Hepatocyte (in vitro differentiated cells): Measurements from ENCODE around the gene TFR2. TPM values are rescaled to one million over a fixed set of nuclear protein-coding genes. Genes with fewer than 3 reads are reported as not detected.

Source experiments
- DNase-seq: peaks from one replicate; pipeline ENCODE4 v3.0.0-alpha.2; 2016; ENCODE audit warnings: low spot score
- H2AFZ ChIP-seq: fragments of 200-600 bp; sonication (generic); 2 replicates; pipeline ENCODE4 v1.6.0; 2016; ENCODE audit warnings: antibody characterized with exemption, mild to moderate bottlenecking
- H3K27ac ChIP-seq: fragments of 200-600 bp; sonication (generic); 2 replicates; pipeline ENCODE4 v1.5.1; 2016; ENCODE audit warnings: mild to moderate bottlenecking
- H3K27me3 ChIP-seq: fragments of 200-600 bp; sonication (generic); 2 replicates; pipeline ENCODE4 v1.6.1; 2016
- H3K36me3 ChIP-seq: fragments of 200-600 bp; sonication (generic); replicated peaks from 2 replicates; pipeline ENCODE4 v1.5.1; 2016; ENCODE audit warnings: low read depth; ENCODE audit not compliant: insufficient read depth
- H3K4me1 ChIP-seq: fragments of 200-600 bp; sonication (generic); 2 replicates; pipeline ENCODE4 v1.5.1; 2016; ENCODE audit warnings: mild to moderate bottlenecking, moderate library complexity; ENCODE audit not compliant: insufficient read depth
- H3K4me2 ChIP-seq: fragments of 200-600 bp; sonication (generic); 2 replicates; pipeline ENCODE4 v1.6.0; 2016
- H3K4me3 ChIP-seq: fragments of 200-600 bp; sonication (generic); 2 replicates; pipeline ENCODE4 v1.5.1; 2016; ENCODE audit warnings: mild to moderate bottlenecking
- H3K79me2 ChIP-seq: fragments of 200-600 bp; sonication (generic); 2 replicates; pipeline ENCODE4 v1.6.0; 2017; ENCODE audit warnings: mild to moderate bottlenecking
- H3K9me2 ChIP-seq: fragments of 200-600 bp; sonication (generic); replicated peaks from 2 replicates; pipeline ENCODE4 v1.6.0; 2017; ENCODE audit warnings: mild to moderate bottlenecking; ENCODE audit not compliant: insufficient read depth
- H3K9me3 ChIP-seq: fragments of 200-600 bp; sonication (generic); 2 replicates; pipeline ENCODE4 v1.5.1; 2016; ENCODE audit warnings: low read depth, mild to moderate bottlenecking
- H4K20me1 ChIP-seq: fragments of 200-600 bp; sonication (generic); 2 replicates; pipeline ENCODE4 v1.6.0; 2016; ENCODE audit warnings: mild to moderate bottlenecking; ENCODE audit not compliant: insufficient read depth, poor library complexity, severe bottlenecking
- CTCF ChIP-seq: fragments of 200-600 bp; sonication (generic); IDR thresholded peaks from 2 replicates; pipeline ENCODE4 v1.5.1; 2016; ENCODE audit warnings: antibody characterized with exemption, mild to moderate bottlenecking; ENCODE audit not compliant: poor library complexity
- EZH2 ChIP-seq: fragments of 200-600 bp; sonication (generic); IDR thresholded peaks from 2 replicates; pipeline ENCODE4 v1.6.1; 2016; ENCODE audit warnings: antibody characterized with exemption, mild to moderate bottlenecking, borderline replicate concordance
- EZH2phosphoT487 ChIP-seq: fragments of 200-600 bp; sonication (generic); IDR thresholded peaks from one replicate; pipeline ENCODE4 v1.6.1; 2018; ENCODE audit warnings: antibody characterized with exemption, mild to moderate bottlenecking, low read depth, moderate library complexity; ENCODE audit not compliant: unreplicated experiment, severe bottlenecking
- WGBS: methylation state at CpG from one replicate; pipeline ENCODE4 v1.1.6; 2016; ENCODE audit warnings: low lambda C conversion rate; ENCODE audit errors: missing lambda C conversion rate; 5-methylcytosine and 5-hydroxymethylcytosine counted together
- polyA plus RNA-seq: library from polyadenylated mRNA; unstranded; fragments of >200 nt; fragmentation: Nextera tagmentation; extraction: Ambion mirVana; gene quantifications from 2 replicates; pipeline ENCODE4 v1.2.1, GENCODE V29; 2016
- total RNA-seq: library from RNA; depleted of rRNA; stranded (reverse); fragments of >200 nt; gene quantifications from 2 replicates; pipeline ENCODE4 v1.2.3, GENCODE V29; 2014

The TFR2 gene
- total and polyA plus RNA-seq, 2 experiments from 2014 or later: 13.5 to 16.8 TPM

- Histone ChIP-seq H3K4me1 (peaks cover 20% of the 10 kb centered on the region), H3K79me2 (peaks cover 48% of the 10 kb centered on the region), H3K27me3 (no peaks in the 10 kb centered on the region), H4K20me1 (peaks cover 55% of the 10 kb centered on the region), H3K9me2 (no peaks in the 10 kb centered on the region), H3K9me3 (no peaks in the 10 kb centered on the region), H3K4me2 (peak overlapping the region; percentile 98), H2AFZ (no peak overlapping the region), H3K4me3 (no peak overlapping the region), H3K36me3 (no peaks in the 10 kb centered on the region), H3K27ac (peak overlapping the region; percentile 90)
- 92% methylated on average over 21 of the region's 23 CpGs for WGBS
- no peak for DNase-seq
- TF ChIP-seq EZH2 (no peak), CTCF (no peak), EZH2phosphoT487 (no peak)
These were observed 35.4 kb upstream of the TFR2 start for GRCh38 chr7:100676501-100677306.

GRCh38 chr7:100675581-100676350 lies 34.4 kb upstream of the TFR2 start:
- 12% methylated on average over 28 of the region's 59 CpGs for WGBS
- Histone ChIP-seq H3K4me1 (peaks cover 20% of the 10 kb centered on the region), H3K27me3 (no peaks in the 10 kb centered on the region), H3K9me3 (no peaks in the 10 kb centered on the region), H2AFZ (no peak overlapping the region), H3K27ac (peak overlapping the region; percentile 90), H3K9me2 (no peaks in the 10 kb centered on the region), H3K4me2 (peak overlapping the region; percentile 98), H3K36me3 (no peaks in the 10 kb centered on the region), H3K4me3 (peak overlapping the region; percentile 96), H3K79me2 (peaks cover 48% of the 10 kb centered on the region), H4K20me1 (peaks cover 55% of the 10 kb centered on the region)
- TF ChIP-seq EZH2: no peak
- no peak for TF ChIP-seq EZH2phosphoT487
- no peak for TF ChIP-seq CTCF
- peak; percentile 79 for DNase-seq

GRCh38 chr7:100675105-100675451 lies 33.7 kb upstream of the TFR2 start:
- peaks cover 49% of the 10 kb centered on the region for H4K20me1 ChIP-seq
- H3K9me3 ChIP-seq: no peaks in the 10 kb centered on the region
- peak overlapping the region; percentile 96 for H3K4me3 ChIP-seq
- peaks cover 20% of the 10 kb centered on the region for H3K4me1 ChIP-seq
- WGBS: 0% methylated on average over 42 of the region's 46 CpGs
- no peaks in the 10 kb centered on the region for H3K9me2 ChIP-seq
- peak overlapping the region; percentile 90 for H3K27ac ChIP-seq
- H3K27me3 ChIP-seq: no peaks in the 10 kb centered on the region
- TF ChIP-seq EZH2phosphoT487 (no peak), CTCF (no peak), EZH2 (no peak)
- H3K4me2 ChIP-seq: peak overlapping the region; percentile 98
- DNase-seq: peak; percentile 60
- H3K36me3 ChIP-seq: no peaks in the 10 kb centered on the region
- H2AFZ ChIP-seq: no peak overlapping the region
- H3K79me2 ChIP-seq: peaks cover 48% of the 10 kb centered on the region
